22Rv1 (cell line): Measurements from ENCODE around the gene KCNIP3.

Experiments used
- H3K27ac ChIP-seq: fragments of 450-650 bp; 2 replicates; pipeline ENCODE4 v1.5.1; 2017
- ZFX ChIP-seq: fragments of 450-650 bp; IDR thresholded peaks from 2 replicates; pipeline ENCODE4 v1.6.1; 2017; ENCODE audit warnings: antibody characterized with exemption, borderline replicate concordance
- TF ChIP-seq, protein P1 (sequence below): fragments of 450-650 bp; IDR thresholded peaks from 2 replicates; pipeline ENCODE4 v1.5.1; 2017; ENCODE audit warnings: mild to moderate bottlenecking

The KCNIP3 gene

GRCh38 chr2:95381212-95382191, 84.4 kb downstream of the KCNIP3 start:
- TF ChIP-seq, protein P1, sequence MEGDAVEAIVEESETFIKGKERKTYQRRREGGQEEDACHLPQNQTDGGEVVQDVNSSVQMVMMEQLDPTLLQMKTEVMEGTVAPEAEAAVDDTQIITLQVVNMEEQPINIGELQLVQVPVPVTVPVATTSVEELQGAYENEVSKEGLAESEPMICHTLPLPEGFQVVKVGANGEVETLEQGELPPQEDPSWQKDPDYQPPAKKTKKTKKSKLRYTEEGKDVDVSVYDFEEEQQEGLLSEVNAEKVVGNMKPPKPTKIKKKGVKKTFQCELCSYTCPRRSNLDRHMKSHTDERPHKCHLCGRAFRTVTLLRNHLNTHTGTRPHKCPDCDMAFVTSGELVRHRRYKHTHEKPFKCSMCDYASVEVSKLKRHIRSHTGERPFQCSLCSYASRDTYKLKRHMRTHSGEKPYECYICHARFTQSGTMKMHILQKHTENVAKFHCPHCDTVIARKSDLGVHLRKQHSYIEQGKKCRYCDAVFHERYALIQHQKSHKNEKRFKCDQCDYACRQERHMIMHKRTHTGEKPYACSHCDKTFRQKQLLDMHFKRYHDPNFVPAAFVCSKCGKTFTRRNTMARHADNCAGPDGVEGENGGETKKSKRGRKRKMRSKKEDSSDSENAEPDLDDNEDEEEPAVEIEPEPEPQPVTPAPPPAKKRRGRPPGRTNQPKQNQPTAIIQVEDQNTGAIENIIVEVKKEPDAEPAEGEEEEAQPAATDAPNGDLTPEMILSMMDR = no peak
- TF ChIP-seq ZFX = no peak
- no peak overlapping the region for H3K27ac ChIP-seq

- no peak for TF ChIP-seq ZFX
- TF ChIP-seq, protein P1 = no peak
- no peak overlapping the region for H3K27ac ChIP-seq
These were observed 85.0 kb downstream of the KCNIP3 start for GRCh38 chr2:95382192-95382591.

DNA sequence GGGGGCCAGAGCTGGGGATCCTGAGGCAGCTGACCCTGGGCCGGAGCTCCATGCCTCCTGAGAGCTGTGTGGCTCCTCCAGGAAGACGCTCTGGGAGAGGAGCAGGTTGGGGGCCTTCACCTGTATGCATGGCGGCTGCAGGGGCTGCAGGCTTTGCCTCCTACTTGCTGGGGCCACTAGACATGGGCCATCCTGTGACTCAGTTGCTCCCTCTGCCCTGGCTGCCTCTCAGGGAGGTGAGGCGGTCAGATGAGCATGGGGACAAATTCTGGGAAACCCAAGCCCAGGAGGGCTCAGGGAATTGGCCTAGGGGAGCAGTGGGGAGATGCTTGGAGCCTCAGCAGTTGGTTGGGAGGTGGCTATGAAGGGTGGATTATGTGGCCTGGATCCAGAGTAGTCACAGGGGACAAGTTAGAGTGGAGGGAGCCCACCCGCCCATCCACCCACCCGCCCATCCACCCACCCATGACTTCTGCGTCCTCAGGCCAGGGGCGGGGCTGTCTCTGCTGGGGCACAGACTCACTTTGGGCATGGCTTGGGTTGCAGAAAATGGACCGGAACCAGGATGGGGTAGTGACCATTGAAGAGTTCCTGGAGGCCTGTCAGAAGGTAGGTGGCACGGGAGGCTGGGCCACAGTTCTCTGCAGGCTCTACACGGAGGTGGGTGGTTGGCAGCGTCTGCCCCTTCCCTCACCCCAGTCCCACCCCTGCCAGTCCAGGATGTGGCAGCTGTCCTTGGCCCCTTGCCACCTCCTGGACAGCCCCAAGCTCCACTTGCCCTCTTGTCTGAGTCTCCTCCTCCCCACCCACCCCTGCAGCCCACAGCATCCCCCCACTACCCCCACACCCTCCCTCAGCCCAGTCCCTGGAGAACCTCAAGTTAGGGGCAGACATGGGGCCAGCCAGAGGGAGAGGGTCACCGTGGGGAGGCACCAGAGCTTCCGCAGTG, 85.8 kb downstream of the KCNIP3 start:
- TF ChIP-seq, protein P1 = no peak
- no peak for TF ChIP-seq ZFX
- H3K27ac ChIP-seq = no peak overlapping the region

DNA sequence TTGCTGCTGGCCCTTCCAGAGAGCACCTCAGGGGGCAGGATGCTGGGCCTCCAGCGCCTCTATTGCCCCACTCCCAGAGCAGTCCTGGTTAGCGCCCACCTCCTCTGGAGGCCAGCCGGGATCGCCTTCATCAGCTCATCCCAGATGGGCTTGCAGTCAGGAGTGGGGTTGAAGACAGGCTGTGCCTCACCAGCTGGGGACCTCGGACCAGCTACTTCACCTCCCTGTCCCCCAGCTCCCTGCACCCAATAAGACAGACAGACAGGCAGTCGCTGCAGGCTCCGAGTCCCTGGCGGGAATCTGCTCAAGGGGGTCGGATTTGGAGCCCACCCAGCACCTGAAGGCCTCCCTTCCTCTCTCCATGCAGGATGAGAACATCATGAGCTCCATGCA, 86.5 kb downstream of the KCNIP3 start:
- no peak for TF ChIP-seq ZFX
- TF ChIP-seq, protein P1 = no peak
- no peak overlapping the region for H3K27ac ChIP-seq

DNA sequence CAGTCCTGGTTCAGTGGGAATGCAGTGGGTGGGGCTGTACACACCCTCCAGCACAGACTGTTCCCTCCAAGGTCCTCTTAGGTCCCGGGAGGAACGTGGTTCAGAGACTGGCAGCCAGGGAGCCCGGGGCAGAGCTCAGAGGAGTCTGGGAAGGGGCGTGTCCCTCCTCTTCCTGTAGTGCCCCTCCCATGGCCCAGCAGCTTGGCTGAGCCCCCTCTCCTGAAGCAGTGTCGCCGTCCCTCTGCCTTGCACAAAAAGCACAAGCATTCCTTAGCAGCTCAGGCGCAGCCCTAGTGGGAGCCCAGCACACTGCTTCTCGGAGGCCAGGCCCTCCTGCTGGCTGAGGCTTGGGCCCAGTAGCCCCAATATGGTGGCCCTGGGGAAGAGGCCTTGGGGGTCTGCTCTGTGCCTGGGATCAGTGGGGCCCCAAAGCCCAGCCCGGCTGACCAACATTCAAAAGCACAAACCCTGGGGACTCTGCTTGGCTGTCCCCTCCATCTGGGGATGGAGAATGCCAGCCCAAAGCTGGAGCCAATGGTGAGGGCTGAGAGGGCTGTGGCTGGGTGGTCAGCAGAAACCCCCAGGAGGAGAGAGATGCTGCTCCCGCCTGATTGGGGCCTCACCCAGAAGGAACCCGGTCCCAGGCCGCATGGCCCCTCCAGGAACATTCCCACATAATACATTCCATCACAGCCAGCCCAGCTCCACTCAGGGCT, 87.9 kb downstream of the KCNIP3 start:
- TF ChIP-seq ZFX = no peak
- TF ChIP-seq, protein P1 = no peak
- no peak overlapping the region for H3K27ac ChIP-seq

DNA sequence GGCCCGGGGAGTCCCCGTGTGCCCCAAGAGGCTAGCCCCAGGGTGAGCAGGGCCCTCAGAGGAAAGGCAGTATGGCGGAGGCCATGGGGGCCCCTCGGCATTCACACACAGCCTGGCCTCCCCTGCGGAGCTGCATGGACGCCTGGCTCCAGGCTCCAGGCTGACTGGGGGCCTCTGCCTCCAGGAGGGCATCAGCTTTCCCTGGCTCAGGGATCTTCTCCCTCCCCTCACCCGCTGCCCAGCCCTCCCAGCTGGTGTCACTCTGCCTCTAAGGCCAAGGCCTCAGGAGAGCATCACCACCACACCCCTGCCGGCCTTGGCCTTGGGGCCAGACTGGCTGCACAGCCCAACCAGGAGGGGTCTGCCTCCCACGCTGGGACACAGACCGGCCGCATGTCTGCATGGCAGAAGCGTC, 88.4 kb downstream of the KCNIP3 start:
- no peak for TF ChIP-seq ZFX
- TF ChIP-seq, protein P1 = no peak
- no peak overlapping the region for H3K27ac ChIP-seq
